HG02970 (cell line): ENCODE measurements around the gene EVA1C.
"Not testable (repeated sequence)": the region's sequence is repeated elsewhere in the genome, so short reads cannot be mapped to it uniquely, and the experiment has no call there.

Experiments
- ATAC-seq: cut with Tn5 transposase; IDR thresholded peaks from one replicate; pipeline ENCODE4 v1.9.1; 2021; ENCODE audit warnings: mild to moderate bottlenecking, moderate library complexity, moderate number of reproducible peaks; ENCODE audit not compliant: unreplicated experiment, low FRiP score

The EVA1C gene

DNA sequence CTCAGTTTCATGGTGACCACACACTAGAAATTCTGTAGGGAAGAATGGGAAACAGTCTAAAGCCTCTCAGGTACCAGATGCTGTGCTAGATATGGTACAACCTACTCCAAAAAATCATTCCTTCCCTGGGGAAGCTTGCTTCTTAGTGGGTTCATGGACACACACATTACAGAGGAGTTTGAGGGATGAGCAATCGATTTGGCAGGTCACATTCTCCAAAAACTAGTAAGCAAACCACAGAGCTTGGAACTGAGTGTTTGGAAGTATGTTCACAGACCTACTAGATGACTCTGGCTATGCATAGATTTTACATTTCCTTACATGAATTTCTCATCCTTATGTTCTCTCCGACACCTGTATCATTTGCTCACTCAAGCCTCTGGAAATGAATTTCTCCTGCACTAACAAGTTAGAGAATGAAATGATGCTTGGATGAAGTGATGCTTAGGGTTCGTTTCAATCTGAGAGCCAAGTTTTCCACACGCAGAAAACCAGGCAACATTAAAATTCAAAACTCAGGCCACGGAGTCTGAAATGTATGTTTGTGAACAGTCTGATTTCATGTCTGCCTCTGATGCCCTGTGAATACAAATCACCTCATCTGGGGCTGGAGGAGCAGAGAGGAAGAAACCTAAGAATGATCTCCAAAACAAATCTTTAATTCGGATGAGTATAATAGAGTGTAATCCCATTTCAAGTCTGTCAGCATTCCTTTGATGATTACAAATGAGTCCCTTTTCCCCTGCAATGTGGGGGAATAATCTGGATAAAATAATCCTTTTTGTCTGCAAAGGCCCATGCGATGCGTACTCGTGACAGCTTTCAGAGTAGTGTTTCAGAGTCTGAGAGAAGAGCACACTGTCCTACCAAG, 11.0 kb downstream of the EVA1C start:
- ATAC-seq: no peak

DNA sequence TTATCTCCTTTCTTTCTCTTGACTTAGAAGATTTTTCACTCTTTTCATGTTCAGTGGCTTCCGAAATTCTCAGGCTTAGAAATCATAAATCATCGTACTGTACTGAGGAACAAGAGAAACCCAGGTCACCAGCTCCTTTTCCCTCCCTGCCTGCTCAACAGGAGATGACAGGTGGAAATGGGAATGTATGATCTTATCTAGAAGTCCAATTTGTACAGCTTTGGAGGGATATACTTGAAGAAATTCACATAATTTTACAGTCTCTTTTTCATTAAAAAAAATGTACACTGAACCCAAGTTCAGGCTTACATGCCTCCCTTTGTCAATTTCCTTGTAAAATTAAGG, 11.7 kb downstream of the EVA1C start:
- no peak for ATAC-seq

DNA sequence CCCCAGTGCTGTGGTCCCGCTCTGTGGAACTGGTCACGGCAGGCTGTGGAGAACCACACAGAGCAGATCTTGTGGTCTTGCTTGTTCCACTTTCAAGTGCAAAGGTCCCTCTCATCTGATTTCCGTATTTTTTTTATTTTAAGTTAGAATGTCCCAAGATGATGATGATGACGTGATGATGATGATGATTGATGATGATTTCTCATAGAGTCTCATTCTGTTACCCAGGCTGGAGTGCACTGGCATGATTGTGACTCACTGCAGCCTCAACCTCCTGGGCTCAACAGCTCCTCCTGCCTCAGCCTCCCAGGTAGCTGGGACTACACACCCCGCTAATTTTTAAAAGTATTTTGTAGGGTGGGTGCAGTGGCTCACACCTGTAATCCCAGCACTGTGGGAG, 12.2 kb downstream of the EVA1C start:
- no peak for ATAC-seq

DNA sequence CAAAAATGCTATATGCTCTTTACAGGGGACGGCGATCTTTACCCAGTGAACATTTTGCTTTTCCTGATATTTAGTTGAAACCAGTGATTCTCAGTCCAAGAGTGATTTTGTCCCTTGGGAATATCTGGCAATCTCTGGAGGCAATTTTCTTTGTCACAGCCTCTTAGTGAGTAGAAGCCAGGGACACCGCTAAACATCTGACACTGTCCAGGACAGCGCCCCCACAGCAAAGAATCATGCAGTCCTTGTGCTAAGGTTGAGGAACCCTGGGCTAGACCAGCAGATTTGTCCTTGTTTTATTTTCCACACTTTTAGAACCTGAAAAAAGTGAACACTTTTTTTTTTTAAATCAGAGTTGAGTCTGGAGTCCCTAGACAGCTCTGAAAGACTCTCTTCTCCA, 13.1 kb downstream of the EVA1C start:
- no peak for ATAC-seq

DNA sequence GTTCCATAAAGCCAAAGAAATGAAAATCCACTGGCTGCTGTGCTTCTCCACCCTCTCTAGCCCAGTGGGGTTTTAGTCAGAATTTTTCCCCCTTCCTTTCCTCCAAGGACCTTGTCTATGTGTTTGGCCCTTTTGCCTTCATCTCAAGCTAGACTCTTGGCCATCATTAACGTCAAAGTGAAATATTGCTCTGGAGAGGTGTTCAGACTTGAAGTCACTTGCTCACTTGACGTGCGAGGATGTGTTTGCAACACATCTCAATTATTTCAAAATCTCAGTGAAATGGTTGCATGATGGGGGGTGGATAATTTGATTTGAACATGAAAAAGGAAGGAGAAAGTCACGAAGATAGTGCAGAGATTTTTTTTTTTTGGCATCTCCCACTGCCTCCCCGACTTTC, 13.6 kb downstream of the EVA1C start:
- ATAC-seq: no peak

DNA sequence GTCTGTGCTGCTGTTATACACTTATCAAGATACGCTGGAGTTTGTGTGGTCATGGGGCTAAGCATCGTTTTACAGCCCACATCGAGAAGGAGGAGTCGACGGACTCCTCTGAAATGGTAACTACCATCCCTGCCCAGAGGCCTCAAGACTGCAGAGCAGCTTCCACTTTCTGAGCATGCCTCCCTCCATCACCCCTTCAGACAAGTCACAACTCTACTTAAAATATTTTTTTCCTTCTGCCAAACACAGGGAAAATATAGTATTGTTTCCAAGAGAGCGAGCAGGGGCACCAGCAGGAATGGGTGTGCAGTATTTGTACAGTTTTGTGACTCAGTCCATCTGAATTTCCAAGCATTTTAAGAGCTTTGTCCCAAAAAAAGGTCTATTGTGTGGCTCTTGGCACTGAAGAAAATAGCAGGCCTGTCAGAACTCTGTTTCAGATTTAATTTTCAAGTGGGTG, 14.1 kb downstream of the EVA1C start:
- no peak for ATAC-seq

DNA sequence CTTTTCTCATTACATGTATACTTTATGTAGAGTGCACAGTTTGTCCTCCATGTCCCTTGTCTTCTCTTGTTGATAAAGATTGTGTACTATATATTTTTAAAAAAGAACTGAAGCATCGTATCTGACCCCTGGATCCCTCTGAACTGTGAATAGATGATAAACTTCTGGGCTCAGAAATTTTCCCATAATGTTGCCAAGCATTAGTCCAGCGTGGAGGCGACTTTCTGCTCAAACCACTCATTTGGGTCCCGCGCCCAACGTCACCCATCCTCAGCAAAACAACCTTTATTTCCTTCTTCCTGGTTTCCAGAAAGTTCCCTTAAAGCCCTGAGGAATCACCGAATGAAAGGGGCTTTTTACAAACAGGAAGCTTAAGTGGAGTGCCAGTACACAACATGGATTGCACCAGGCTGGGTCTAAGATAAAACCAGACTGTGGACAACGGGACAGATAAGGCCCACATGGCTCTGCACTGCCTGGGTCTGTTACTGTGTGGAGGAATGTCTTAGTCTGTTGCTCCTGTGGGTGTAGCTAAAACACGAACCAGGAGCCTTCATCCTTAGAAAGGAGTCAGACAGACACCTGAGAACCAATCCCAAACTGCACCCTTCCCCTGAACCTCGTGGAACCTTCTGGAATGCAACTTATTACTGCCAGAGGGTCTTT, 15.6 kb downstream of the EVA1C start:
- ATAC-seq: no peak

DNA sequence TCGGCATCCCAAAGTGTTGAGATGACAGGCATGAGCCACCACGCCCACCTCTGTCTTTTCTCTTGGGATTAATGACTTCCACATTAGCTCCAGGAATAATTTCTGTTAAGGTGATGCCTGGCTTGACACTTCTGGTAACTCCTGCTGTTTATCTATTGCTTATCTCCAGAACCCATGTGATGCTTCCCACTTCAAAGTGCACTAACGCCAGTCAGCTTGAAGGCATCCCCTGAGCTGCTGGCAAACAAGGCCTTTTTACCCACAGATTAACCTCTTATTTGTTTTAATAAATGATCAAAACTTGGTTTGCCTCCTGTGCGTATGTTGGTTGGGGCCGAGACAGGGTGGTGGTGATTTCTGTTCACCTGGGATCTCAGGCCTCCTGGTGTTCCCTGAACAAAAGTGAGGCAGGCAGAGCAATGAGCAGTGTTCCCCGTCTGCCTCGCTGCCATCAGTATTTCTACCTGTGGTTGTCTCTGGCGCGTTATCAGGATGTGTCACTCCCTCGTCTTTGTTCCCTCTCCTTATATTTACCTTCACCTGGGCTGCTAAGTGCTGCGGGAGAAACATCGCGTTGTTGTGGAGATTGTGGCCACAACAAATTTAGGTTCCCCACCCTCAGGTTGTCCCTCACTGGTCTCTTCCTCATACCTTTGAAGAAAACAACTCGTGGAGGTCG, 20.6 kb downstream of the EVA1C start:
- not testable (repeated sequence) for ATAC-seq

DNA sequence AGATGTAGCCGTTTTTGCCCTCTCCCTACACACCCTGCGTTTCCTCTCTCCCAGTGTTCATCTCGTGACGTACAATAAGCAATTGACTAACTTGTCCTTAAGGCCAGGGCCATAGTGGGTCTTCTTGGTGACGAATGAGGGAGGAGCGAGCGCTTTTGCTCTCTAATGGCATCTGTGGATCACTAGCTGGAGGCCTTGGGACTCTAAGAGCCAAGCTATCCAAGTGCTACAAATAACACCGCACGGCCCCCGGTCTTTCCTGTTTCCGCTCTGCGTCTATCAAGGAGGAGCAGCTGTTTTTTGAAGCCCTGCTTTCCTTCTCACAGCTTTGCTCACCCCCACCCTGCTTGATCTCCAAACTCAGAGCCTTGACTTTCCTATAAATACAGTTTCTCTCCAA, 25.2 kb downstream of the EVA1C start:
- ATAC-seq: no peak

DNA sequence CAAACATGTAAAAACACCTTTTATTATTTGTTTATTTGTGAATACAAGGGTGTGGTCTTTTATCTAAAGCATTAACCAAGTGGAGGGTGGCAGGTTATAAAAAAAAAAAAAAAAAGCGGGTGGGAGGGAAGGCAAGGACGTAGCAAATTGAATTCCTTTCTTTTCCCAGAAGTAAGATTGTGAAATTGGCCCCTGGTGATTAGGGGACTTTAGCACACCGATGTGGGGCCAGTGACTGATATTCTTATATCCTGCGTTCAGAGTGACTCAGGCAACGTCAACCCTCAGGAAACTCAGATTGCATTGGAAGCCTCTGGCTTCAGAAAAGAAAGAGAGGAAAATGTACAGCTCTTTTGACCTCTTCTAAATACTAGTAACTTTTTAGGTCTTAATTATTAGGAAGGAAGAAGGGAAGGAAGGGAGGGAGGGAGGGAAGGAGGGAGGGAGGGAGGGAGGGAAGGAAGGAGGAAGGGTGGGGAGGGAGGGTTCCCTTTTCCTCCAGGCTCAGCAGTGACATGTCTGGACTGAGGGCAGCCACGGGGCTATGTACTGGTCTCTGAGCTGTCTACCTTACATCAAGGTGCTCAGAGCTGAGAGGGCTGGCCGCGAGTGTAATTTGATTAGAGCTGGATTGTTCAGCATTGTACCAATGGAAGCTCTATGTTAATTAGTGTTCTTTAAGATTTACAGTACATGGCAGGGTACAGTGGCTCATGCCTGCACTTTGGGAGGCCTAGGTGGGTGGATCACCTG, 30.2 kb downstream of the EVA1C start:
- ATAC-seq: no peak

DNA sequence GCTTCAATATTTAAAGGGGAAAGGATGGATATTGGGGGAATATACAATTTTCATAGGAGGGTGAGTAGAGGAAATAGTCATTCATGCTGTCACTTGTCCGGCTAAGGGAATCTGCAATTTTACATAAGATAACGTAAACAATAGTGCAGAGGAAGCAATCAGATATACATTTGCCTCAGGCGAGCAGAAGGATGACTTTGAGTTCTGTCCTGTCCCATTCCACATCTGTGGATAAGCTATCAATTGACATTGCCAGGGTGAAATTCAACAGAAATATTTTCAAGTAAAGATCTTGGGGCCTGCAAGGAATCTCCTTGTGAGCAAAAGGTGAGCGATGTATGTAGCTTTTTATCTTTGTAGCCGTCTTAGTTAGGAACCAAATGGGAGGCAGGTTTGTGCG, 32.6 kb downstream of the EVA1C start:
- no peak for ATAC-seq

DNA sequence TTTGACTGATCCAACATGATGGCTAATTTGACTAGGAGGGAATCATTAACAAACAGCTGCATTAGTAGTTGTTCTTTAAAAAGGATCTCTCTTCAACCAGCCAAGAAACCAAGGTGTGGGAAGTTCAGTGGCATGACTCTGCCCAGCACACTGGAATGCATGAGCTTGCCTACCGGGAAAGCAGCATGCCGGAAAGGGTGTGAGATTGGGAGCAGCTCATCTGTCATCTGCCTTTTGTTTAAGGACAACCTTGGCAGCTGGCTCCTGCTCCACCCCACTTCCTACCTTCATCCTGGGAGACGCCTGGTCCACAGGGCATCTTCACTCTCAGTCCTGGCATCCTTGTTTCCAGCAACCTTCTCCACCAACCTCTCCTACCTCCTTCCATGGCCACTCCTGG, 33.9 kb downstream of the EVA1C start:
- ATAC-seq: not testable (repeated sequence)

DNA sequence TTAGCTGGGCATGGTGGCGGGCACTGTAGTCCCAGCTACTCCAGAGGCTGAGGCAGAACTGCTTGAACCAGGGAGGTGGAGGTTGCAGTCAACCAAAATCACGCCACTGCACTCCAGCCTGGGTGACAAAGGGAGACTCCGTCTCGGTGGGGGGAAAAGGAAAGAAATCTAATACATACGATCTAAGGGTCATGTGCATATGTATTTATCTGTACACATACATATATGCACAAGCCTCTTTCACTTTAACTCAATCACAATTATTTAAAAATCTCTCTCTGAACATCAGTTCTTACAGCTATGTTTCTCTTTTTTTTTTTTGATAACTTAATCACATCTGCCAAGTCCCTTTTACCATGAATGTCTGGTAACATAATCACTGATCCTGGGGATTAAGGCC, 34.7 kb downstream of the EVA1C start:
- ATAC-seq: no peak

DNA sequence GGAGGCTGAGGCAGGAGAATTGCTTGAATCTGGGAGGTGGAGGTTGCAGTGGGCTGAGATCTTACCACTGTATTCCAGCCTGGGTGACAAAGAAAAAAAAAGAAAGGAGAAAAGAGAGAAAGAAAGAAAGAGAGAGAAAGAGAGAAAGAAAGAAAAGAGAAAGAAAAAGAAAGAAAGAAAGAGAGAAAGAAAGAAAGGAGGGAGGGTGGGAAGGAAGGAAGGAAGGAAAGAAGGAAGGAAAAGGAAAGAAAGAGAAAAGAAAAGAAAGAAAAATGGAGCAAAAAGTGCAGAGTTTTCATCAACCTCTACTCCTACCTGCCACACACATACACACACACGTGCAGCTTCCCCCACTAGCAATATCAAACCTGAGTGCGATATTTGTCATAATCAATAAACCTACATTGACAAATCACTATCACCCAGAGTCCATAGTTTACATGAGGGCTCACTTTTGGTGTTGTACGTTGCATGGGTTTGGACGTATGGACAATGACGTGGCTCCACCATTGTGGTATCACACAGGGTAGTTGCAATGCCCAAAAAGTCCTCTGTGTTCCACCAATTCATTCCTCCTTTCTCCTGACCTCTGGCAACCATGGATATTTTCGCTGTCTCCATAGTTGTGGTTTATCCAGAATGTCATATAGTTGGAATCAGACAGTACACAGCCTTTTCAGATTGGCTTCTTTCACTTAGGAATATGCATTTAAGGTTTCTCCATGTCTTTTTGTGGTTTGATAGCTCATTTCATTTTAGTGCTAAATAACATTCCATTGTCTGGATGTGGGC, 36.5 kb downstream of the EVA1C start:
- ATAC-seq: no peak

DNA sequence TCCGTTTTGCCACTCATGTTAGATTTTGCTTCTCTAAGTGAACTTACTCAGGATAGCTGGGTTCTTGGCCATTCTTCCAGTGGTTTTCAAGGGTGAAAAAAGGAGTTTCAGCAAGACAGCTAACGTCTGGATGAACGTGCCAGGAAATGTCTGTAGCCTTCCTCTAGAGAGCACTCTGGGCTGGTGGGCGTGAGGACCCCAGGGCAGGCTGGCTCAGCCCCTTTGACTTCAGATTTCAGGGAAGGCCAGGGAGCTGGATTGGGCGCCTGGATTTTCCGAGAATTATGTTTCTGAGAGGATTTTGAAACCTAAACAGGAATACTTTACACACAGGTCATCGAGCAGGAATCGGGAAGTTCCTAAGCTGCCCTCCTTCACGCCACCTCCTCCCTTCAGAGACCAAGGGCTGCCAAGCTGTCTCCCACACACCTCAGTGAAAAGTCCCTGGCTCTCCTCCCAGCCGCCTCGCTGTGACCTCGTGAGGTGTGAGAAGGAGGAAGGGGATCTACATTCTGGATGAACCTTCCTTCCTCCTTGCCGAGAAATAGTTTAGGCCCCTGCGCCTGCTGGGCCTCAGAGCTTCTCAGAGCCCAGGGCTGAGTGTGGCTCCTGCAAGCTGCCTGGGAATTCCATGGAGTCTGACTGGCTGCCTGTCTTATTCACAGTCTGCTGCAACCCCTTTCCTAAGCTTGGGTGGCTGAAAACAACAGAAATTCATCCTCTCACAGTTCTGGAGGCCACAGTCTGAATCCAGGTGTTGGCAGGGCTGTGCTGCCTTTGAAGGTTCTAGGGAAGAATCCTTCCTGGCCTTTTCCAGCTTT, 38.6 kb downstream of the EVA1C start:
- ATAC-seq: not testable (repeated sequence)

DNA sequence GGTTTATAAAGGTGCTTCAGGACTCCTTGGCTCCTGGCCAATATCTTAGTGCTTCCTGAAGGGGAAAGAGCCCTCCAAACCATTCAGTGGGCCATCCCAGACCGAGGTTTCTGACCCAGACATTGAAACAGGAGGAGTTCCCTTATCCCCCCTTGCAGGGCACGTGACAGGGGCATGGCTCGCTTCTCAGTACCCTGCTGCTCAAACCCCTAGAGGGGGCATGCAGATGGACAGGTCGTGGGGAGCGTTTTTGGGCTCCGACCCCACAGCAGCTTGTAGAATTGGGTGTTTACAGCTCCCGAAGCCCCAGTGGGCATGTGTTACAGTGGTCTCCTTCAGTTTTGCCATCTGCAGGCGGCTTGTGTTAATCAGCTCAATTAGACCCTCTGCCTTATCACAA, 39.7 kb downstream of the EVA1C start:
- not testable (repeated sequence) for ATAC-seq

DNA sequence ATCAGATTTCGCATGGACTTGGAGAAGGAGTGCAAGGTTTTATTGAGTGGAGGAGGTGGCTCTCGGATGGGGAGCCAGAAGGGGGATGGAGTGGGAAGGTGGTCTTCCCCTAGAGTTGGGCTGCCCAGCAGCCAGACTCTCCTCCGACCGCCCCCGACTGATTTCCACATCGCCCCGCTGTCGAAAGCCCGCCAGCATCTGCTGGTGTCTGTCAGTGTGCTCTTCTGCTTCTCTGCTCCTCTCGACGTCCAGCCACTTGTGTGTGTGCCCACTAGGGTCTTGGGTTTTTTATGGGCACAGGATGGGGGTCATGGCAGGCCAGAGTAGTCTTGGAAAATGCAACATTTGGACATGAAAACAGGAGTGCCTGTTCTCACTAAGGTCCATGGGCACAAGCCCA, 40.1 kb downstream of the EVA1C start:
- no peak for ATAC-seq

DNA sequence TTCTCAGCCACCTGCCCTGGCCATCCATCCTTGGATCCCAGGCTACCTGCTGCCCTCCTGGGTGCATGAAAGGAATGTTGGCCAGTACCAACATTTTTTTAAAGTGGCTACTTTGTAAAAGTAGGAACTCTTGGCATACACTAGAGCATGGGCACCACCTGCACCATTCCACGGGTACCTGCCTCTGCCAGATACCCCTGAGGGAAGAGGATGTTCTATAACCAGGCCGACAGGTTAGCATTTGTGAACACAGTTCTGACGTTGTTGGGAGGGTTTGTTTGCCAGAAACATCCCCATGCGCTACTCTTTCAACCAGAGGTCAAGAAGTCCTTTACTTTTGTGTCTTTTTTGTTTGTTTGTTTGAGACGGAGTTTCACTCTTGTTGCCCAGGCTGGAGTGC, 43.0 kb downstream of the EVA1C start:
- ATAC-seq: no peak

DNA sequence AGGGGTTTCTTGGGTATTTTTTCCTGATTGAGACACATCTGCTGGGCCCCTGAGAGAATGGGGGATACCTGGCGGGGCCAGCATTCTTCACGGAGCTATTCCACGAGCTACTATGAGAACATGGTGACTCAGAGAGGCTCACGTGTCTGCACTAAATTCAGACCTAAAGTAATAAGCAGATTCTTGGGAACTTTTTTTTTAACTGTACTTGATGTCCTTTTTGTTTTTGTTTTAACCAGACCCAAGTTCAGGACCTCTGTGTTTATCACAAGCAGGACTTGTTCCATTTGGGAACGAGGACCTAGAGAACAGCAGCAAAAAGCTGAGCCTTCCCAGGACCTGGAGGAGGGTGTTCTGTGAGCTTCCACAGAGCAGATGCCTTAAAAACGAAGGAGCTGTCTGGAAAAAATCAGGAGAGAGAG, 44.0 kb downstream of the EVA1C start:
- no peak for ATAC-seq
